IPS-20b (cell line): ENCODE measurements around the gene MEIS1.

ENCODE experiments used
- H3K27ac ChIP-seq: one replicate; pipeline ENCODE4 v1.5.1; 2013; ENCODE audit warnings: low read length
- H3K27me3 ChIP-seq: 2 replicates; pipeline ENCODE4 v1.6.1; 2013; ENCODE audit warnings: mild to moderate bottlenecking, low read length, inconsistent platforms; ENCODE audit not compliant: insufficient read depth
- H3K36me3 ChIP-seq: 2 replicates; pipeline ENCODE4 v1.6.1; 2013; ENCODE audit warnings: low read depth, mild to moderate bottlenecking, inconsistent platforms, low read length, moderate library complexity; ENCODE audit not compliant: insufficient read depth
- H3K4me1 ChIP-seq: 2 replicates; pipeline ENCODE4 v1.6.1; 2013; ENCODE audit warnings: mild to moderate bottlenecking, control low read depth, inconsistent platforms, low read length, moderate library complexity; ENCODE audit not compliant: insufficient read depth
- H3K4me3 ChIP-seq: 2 replicates; pipeline ENCODE4 v1.5.1; 2013; ENCODE audit warnings: mild to moderate bottlenecking, low read length, inconsistent platforms
- H3K9ac ChIP-seq: 2 replicates; pipeline ENCODE4 v1.6.1; 2013; ENCODE audit warnings: low read depth, mild to moderate bottlenecking, inconsistent platforms, low read length, moderate library complexity
- H3K9me3 ChIP-seq: 2 replicates; pipeline ENCODE4 v1.6.1; 2013; ENCODE audit warnings: mild to moderate bottlenecking, low read depth, low read length, inconsistent platforms; ENCODE audit not compliant: insufficient read depth

Gene MEIS1

GRCh38 chr2:66536997-66537396, 102.1 kb downstream of the MEIS1 start:
- Histone ChIP-seq H3K27ac (no peak overlapping the region), H3K9me3 (no peaks in the 10 kb centered on the region), H3K4me3 (no peak overlapping the region), H3K36me3 (no peaks in the 10 kb centered on the region), H3K4me1 (peaks cover 17% of the 10 kb centered on the region), H3K9ac (no peak overlapping the region), H3K27me3 (no peaks in the 10 kb centered on the region)

- no peaks in the 10 kb centered on the region for H3K36me3 ChIP-seq
- no peaks in the 10 kb centered on the region for H3K9me3 ChIP-seq
- H3K4me3 ChIP-seq, result no peak overlapping the region
- peaks cover 20% of the 10 kb centered on the region for H3K4me1 ChIP-seq
- no peak overlapping the region for H3K9ac ChIP-seq
- no peaks in the 10 kb centered on the region for H3K27me3 ChIP-seq
- no peak overlapping the region for H3K27ac ChIP-seq
Measured at GRCh38 chr2:66538291-66538690, 103.4 kb downstream of the MEIS1 start.

GRCh38 chr2:66539452-66539851, 104.5 kb downstream of the MEIS1 start:
- H3K4me3 ChIP-seq, result no peak overlapping the region
- H3K27ac ChIP-seq, result no peak overlapping the region
- no peaks in the 10 kb centered on the region for H3K36me3 ChIP-seq
- H3K27me3 ChIP-seq, result no peaks in the 10 kb centered on the region
- H3K4me1 ChIP-seq, result peaks cover 24% of the 10 kb centered on the region
- no peak overlapping the region for H3K9ac ChIP-seq
- no peaks in the 10 kb centered on the region for H3K9me3 ChIP-seq

GRCh38 chr2:66541646-66542045, 106.7 kb downstream of the MEIS1 start:
- H3K9me3 ChIP-seq, result no peaks in the 10 kb centered on the region
- H3K27ac ChIP-seq, result no peak overlapping the region
- peaks cover 18% of the 10 kb centered on the region for H3K4me1 ChIP-seq
- H3K9ac ChIP-seq, result no peak overlapping the region
- H3K27me3 ChIP-seq, result no peaks in the 10 kb centered on the region
- H3K4me3 ChIP-seq, result no peak overlapping the region
- no peaks in the 10 kb centered on the region for H3K36me3 ChIP-seq

- Histone ChIP-seq H3K27ac (no peak overlapping the region), H3K4me3 (no peak overlapping the region), H3K4me1 (peaks cover 14% of the 10 kb centered on the region; the same call in 1 of the 2 replicates), H3K9ac (no peak overlapping the region), H3K27me3 (no peaks in the 10 kb centered on the region), H3K36me3 (no peaks in the 10 kb centered on the region), H3K9me3 (no peaks in the 10 kb centered on the region)
Measured at GRCh38 chr2:66543257-66543767, 108.4 kb downstream of the MEIS1 start.

GRCh38 chr2:66544258-66544657, 109.3 kb downstream of the MEIS1 start:
- peaks cover 14% of the 10 kb centered on the region; the same call in 1 of the 2 replicates for H3K4me1 ChIP-seq
- no peaks in the 10 kb centered on the region for H3K9me3 ChIP-seq
- H3K27ac ChIP-seq, result no peak overlapping the region
- H3K9ac ChIP-seq, result no peak overlapping the region
- no peaks in the 10 kb centered on the region for H3K36me3 ChIP-seq
- H3K27me3 ChIP-seq, result no peaks in the 10 kb centered on the region
- H3K4me3 ChIP-seq, result no peak overlapping the region

DNA sequence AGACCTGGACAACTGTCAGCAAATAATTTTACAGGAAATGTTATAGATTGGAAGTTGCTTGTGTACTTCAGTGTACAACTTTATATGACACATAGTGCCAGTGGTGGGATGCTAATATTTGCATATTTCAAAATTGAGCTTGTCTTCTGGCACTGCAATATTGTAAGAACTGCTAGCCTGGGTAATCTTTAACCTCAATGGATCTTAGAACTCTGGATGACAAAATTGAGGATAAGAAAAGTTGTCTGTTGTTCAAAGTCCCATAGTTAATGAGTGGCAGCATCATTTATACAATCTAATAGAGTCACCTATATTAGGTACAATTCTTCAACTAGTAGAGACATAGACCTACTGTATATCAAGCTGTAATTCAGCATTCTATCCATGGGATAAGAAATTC, 110.3 kb downstream of the MEIS1 start:
- Histone ChIP-seq H3K4me3 (no peak overlapping the region), H3K4me1 (peaks cover 14% of the 10 kb centered on the region; the same call in 1 of the 2 replicates), H3K27ac (no peak overlapping the region), H3K36me3 (no peaks in the 10 kb centered on the region), H3K9me3 (no peaks in the 10 kb centered on the region), H3K9ac (no peak overlapping the region), H3K27me3 (no peaks in the 10 kb centered on the region)

GRCh38 chr2:66547118-66547517, 112.2 kb downstream of the MEIS1 start:
- no peaks in the 10 kb centered on the region for H3K9me3 ChIP-seq
- H3K27ac ChIP-seq, result no peak overlapping the region
- no peak overlapping the region for H3K9ac ChIP-seq
- no peaks in the 10 kb centered on the region for H3K36me3 ChIP-seq
- peaks cover 8% of the 10 kb centered on the region; the same call in 1 of the 2 replicates for H3K4me1 ChIP-seq
- no peaks in the 10 kb centered on the region for H3K27me3 ChIP-seq
- H3K4me3 ChIP-seq, result no peak overlapping the region

GRCh38 chr2:66547887-66548286, 113.0 kb downstream of the MEIS1 start:
- Histone ChIP-seq H3K4me3 (no peak overlapping the region), H3K4me1 (peaks cover 8% of the 10 kb centered on the region; the same call in 1 of the 2 replicates), H3K36me3 (no peaks in the 10 kb centered on the region), H3K27me3 (no peaks in the 10 kb centered on the region), H3K27ac (no peak overlapping the region), H3K9me3 (no peaks in the 10 kb centered on the region), H3K9ac (no peak overlapping the region)

DNA sequence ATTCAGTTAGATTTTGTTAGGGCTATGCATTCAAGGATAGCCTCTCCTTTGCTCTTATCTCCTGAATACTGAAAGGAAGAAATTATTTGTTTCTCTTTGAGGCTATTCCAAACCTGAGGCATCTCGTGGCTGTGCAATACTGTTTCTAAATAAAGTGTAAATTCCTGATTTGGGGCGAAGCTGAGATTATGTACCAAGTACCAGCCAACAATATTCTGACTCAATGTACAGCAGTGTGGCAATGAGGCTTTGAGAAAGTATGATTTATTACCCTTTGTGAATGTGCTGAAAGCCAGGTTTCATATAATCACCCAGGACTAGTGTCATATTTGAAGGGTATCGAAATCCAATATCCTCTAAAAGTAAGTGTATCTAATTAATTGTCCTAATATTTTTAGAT, 113.5 kb downstream of the MEIS1 start:
- Histone ChIP-seq H3K27ac (no peak overlapping the region), H3K36me3 (no peaks in the 10 kb centered on the region), H3K4me3 (no peak overlapping the region), H3K9me3 (no peaks in the 10 kb centered on the region), H3K27me3 (no peaks in the 10 kb centered on the region), H3K4me1 (peaks cover 7% of the 10 kb centered on the region; the same call in 1 of the 2 replicates), H3K9ac (no peak overlapping the region)

DNA sequence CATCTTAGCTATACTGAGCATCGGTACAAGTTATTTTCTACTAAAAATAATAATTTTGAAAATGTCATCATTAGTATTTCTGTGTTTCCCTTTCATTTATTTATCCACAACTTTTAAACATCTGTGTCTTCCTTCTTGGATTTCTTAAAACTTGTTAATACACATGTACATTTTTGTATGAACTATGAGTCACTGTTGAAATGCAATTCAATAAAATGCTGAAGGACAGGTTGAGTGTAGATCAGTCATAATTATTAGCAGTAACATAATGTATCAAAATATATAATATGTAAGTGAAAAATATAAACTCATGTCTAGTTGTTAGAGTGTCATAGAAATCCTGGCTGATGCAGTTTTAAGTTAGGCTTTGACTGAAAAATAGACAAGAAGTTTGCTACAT, 115.9 kb downstream of the MEIS1 start:
- Histone ChIP-seq H3K9me3 (no peaks in the 10 kb centered on the region), H3K27me3 (no peaks in the 10 kb centered on the region), H3K27ac (no peak overlapping the region), H3K36me3 (no peaks in the 10 kb centered on the region), H3K4me1 (0 out of 2 replicates have a peak, but pooled peaks cover 5% of the 10 kb centered on the region), H3K9ac (no peak overlapping the region), H3K4me3 (no peak overlapping the region)

- H3K27me3 ChIP-seq, result no peaks in the 10 kb centered on the region
- H3K27ac ChIP-seq, result no peak overlapping the region
- H3K4me1 ChIP-seq, result 0 out of 2 replicates have a peak, but pooled peaks cover 5% of the 10 kb centered on the region
- no peak overlapping the region for H3K4me3 ChIP-seq
- no peaks in the 10 kb centered on the region for H3K36me3 ChIP-seq
- no peaks in the 10 kb centered on the region for H3K9me3 ChIP-seq
- H3K9ac ChIP-seq, result no peak overlapping the region
Measured at GRCh38 chr2:66553370-66553769, 118.4 kb downstream of the MEIS1 start.
